ENCODE results near the gene PACS1.
A peak's percentile ranks its signal among the peaks of the same experiment; 100 is the strongest.
"Not testable (repeated sequence)": the region's sequence is repeated elsewhere in the genome, so short reads cannot be mapped to it uniquely, and the experiment has no call there.

PACS1 gene

DNA sequence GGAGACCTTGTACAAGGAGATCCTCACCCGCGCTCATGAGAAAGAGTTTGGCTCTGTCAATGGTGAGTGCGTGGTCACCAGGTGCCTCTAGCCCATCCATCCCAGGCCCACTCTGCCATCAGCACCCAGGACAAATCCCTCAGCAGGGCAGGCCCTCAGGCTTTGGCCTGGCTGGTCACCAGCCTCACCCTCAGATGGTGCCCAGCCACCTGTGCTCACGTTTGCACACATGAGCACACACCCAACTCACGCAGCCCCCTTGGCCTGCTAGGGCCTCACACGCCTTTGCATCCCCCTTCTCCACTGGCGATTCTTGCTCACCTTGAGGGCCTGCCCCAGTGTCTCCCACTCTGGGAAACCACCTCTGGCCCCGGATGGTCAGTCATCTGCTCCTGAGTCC lies 194.3 kb downstream of the PACS1 start:
- DNase-seq, result no peak

DNA sequence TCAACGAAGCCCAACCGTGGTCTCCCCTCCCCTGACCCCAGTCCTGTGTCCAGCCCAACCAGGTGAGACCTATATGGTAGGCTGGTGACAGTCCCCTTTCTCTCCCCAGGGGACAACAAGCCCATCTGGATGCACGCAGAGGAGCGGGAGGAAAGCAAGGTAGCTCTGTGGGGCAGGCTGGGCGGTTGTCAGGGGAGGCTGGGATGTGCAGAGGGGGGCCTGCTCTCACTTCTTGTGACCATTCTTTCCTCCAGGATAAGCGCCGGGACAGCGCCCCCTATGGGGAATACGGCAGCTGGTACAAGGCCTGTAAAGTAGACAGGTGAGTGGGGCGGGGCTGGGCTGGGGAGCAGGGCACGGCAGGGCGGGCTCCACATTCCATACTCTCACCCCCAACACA lies 194.8 kb downstream of the PACS1 start:
- DNase-seq, result peak; percentile 66

DNA sequence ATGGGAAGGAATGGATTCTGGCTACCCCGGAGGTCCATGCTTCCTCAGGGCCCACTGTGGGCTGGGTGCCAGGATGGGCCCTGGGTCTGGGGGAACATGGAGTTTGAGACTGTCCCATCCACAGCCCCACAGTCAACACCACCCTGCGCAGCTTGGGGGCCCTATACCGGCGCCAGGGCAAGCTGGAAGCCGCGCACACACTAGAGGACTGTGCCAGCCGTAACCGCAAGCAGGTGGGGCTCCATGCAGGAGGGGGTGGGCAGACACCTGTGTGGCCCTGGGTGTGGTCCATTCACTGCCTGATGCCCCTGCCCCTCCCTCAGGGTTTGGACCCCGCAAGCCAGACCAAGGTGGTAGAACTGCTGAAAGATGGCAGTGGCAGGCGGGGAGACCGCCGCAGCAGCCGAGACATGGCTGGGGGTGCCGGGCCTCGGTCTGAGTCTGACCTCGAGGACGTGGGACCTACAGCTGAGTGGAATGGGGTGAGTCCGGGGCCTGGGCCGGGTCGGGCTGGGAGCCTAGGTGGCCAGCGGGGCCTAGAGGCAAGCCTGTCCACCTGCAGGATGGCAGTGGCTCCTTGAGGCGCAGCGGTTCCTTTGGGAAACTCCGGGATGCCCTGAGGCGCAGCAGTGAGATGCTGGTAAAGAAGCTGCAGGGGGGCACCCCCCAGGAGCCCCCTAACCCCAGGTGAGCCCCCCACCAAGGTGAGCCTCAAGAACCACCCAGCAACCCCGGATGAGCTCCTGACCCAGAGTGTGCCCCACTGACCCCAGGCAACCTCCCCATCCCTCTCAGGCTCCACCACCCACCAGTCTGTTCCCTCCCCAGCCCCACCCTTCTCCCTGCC lies 195.7 kb downstream of the PACS1 start:
- no peak for DNase-seq

DNA sequence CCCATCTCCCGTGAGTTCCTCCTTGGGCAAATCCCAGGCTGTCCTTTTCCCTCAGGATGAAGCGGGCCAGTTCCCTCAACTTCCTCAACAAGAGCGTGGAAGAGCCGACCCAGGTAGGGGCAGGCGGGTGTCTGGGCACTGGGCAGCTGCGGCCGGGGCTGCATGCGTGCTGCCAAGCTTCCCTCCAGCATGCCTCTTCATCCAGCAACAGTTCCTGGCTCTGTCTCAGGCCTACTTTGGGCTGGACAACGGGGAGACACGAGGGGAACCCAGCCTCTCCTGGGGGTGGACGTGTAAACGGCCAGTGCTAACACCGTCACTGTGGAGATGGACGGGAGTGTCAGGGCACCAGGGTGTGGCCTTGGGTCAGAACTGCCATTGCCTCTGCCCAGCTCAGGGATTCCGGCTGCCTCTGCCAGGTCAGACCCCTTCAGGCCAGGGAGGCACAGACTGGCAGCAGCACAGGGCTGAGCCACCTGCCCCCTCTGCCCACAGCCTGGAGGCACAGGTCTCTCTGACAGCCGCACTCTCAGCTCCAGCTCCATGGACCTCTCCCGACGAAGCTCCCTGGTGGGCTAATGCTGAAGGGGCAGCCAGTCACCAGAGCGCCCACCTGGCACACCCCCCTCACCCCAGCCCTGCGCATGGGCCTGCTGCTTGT lies 196.4 kb downstream of the PACS1 start:
- DNase-seq, result no peak

DNA sequence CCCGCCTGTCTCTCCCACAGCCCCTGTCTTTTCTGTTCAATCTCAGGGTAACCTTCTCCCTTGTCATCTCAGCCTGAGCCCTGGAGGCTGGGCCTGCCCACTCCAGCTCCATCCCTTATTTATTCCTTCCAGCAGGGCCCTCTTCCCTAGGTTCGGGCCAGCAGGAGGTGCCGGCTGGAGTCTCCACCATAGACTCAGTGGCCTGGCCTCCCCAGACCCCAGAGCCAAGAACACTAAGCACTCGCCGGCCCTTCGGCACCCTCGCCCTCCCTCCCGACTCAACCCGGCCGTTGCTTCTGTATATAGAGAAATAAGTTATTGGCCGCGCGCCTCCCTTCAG lies 196.9 kb downstream of the PACS1 start:
- DNase-seq, result no peak

DNA sequence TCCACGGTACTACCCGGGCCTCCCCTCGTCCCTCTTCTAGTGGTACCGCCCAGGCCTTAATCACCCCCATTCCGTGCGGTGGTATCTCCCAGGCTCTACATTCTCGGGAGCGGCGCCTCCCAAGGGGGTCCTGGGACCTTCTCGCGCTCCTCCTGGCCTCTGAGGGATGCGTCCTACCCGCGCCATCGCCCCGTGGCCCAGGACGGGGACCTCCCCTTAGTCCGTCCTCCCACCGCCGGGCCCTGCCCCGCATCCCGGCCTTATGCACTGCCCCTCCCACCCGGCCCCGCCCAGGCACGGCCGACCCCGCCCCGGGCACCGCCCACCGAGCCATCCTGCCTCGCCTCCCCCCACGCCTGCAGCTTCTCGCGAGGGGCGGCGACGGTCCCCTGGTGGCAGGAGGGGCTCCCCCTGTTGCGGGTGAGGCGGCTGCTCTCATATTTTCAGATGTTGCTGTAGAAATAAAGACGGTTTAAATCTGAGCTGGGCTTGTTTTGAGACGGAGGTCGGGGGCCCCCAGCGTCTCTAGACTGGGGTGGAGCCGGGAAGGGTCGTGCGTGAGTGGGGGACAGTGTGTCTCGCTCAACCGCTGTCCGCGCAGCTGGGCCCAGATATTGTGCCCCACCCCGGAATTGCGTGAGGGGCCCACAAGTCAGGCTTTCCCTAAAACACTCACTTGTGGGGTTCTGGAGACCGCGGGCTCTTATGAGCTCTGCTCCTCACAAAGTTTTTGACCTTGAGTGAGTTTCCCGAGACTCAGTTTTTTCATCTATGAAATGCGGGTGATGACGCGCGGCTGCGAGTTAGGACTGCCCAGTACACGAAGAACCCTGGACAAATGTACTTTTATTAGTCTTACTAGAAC lies 197.5 kb downstream of the PACS1 start:
- peak; percentile 89 for DNase-seq

DNA sequence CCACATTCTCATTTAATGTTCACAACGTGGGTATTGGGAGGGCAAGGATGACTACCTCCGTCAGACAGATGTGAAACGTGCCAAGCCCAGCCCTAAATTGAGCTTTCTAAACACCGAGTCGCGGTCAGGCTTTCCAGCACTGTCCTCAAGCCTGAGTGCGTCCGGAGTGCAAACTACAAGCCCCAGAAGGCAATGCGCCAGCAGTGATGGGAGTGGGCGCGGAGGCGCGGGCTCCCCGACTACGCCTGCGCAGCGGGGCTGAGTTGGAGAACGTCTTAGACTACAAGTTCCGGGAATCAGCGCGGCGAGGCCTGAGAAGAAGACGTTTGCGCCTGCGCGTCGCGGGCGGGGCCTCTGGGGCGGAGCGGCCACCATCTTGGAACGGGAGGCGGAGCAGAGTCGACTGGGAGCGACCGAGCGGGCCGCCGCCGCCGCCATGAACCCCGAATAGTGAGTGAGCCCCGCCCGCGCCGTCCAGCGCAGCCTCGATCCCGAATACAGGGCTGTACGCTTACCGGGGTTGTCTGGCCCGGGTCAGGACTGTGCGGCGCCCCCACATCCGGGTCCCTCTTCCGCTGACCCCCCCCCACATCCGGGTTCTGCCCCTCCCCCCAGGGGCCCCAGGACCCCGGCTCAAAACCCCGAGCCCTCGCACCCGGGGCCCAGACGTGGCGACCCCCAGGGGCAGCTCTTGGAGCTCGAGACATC lies 198.3 kb downstream of the PACS1 start, which contains the start of gene RAB1B:
Gene RAB1B, plus strand, starts transcription at position 396 of the 708 bp plus-strand sequence. Its CDS starts 41 bp downstream, at position 437.
- DNase-seq, result peak; percentile 100

DNA sequence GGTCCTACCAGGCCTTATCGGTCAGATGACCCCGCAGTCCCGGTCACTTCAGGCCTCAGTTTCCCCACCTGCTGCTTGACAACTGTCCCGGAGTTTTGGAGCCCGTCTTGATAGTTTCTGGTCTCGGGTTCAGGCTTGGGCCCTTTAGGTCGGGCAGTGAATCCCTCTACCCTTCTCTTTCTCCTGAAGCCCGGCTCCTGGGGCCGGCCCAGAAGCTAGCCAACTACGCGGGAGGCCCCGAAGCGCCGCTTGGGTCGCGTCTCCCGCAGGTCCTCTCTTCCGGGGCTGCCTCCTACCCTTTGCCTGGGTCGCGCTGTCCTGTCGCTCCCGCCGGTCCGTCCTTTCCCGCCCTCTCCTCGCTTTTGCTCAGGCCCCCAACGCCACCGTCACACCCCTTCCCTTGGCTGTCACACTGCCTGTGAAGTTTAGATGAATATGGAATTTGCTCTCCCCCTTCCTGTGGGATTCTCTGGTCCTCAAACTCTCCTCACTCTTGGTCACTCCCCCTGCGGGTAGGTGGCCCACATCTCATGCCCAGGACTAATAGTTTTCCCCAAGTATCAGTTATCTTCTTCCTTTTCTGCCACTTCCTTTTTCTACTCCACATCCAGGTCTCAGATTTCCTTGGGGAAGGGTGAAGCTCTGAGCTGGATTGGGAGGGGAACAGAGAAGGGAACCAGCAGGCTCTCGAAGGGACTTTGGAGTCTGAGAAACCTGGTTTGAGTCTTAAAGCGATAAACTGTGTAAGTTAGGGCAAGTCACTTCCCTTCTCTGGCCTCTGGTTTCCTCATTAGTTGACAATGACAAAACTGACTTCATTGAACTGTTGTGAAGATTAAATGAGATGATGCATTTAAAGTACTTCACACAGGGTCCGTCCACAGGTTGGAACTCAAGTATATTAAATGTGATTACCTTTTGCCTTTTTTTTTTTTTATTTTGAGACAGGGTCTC lies 199.2 kb downstream of the PACS1 start:
- DNase-seq, result peak; percentile 34

DNA sequence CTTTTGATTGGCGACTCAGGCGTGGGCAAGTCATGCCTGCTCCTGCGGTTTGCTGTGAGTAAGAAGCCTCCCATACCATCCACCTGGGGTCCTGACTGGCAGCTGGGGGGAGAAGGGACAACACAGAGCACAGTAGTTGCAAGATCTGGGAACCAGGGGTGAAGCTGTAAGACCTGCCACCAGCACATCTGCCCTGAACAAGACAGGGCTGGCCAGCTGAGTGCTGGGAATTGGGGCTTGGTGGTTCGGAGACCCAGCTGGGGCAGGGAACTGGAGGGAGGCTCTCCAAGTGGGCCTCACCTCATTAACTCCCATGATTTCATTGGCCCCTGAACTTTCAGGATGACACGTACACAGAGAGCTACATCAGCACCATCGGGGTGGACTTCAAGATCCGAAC lies 201.7 kb downstream of the PACS1 start:
- no peak for DNase-seq

DNA sequence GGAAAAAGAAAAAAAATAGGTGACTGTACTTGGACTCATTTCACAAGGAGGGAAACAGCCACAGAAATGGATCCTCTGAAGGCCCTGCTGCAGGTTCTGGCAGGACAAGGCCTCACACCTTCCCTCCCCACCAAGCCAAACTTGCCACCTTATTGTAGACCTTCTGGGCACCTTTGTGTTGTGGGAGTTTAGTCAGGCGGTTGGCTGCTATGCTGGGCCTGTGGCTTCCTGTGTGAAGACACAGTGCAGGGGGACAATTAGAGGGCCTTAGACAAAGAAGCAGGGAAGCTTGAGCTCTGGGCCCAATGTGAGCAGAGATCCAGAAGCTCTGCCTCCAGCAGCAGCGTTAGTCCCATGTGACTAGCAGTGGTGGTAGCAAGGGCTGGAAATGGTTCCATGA lies 202.5 kb downstream of the PACS1 start:
- DNase-seq, result no peak

DNA sequence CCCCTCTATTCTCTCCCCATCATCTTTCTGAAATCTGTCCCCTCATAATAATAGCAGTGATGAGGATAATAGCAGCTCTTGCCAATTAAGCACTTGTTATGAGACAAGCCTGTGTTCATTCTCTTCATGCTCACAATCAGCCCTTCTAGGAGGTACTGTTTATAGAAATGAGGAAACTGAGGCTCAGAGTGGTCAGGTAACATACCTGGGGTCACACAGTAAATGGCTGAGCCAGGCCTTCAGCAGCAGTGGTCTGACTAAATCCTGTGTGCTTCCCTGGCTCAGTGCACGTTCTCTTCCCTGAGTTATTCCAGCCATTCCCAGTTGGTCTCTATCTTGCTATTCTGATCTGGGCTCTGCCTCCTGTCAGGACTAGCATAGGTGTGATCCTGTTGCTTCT lies 204.1 kb downstream of the PACS1 start:
- DNase-seq, result no peak

DNA sequence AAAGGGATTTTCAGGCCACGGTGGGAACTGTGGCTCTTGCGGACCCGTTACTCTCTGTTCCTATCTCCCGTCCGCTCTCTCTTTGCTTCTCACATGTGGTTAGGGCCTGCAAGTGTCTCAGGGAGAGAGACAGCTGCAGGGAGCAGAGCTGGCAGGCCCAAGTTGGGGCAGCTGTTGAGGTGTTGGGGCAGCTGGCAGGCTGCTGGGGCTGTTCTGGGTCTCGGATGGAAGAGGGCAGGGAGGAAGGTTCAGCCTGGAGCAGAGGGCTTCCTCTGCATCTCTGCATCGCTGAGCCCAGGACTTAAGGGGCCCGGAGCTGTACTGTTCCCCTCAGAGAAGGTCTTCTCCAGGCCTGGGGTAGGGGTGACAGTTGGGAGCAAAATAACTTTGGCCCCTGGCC lies 205.3 kb downstream of the PACS1 start:
- no peak for DNase-seq

DNA sequence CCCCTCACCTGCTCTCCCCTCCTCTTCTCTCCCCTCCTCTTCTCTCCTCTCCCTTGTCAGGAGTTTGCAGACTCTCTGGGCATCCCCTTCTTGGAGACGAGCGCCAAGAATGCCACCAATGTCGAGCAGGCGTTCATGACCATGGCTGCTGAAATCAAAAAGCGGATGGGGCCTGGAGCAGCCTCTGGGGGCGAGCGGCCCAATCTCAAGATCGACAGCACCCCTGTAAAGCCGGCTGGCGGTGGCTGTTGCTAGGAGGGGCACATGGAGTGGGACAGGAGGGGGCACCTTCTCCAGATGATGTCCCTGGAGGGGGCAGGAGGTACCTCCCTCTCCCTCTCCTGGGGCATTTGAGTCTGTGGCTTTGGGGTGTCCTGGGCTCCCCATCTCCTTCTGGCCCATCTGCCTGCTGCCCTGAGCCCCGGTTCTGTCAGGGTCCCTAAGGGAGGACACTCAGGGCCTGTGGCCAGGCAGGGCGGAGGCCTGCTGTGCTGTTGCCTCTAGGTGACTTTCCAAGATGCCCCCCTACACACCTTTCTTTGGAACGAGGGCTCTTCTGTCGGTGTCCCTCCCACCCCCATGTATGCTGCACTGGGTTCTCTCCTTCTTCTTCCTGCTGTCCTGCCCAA lies 206.0 kb downstream of the PACS1 start:
- DNase-seq, result no peak

DNA sequence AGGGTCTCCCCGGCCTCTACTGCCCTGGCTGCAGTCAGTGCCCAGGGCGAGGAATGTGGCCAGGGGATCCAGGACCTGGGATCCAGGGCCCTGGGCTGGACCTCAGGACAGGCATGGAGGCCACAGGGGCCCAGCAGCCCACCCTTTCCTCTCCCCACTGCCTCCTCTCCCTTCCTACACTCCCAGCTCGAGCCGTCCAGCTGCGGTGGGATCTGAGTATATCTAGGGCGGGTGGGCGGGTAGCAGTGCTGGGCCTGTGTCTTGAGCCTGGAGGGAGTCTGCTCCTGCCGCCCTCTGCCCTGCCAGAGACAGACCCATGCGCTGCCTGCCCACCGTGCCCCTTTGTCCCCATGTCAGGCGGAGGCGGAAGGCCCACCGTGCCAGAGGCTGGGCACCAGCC lies 206.5 kb downstream of the PACS1 start:
- not testable (repeated sequence) for DNase-seq

DNA sequence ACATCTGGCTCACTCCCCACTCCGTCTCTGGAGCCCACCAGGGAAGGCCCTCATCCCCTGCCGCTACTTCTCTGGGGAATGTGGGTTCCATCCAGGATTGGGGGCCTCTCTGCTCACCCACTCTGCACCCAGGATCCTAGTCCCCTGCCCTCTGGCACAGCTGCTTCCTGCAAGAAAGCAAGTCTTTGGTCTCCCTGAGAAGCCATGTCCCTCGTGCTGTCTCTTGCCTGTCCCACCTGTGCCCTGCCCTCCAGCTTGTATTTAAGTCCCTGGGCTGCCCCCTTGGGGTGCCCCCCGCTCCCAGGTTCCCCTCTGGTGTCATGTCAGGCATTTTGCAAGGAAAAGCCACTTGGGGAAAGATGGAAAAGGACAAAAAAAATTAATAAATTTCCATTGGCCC lies 207.0 kb downstream of the PACS1 start:
- DNase-seq, result not testable (repeated sequence)

DNA sequence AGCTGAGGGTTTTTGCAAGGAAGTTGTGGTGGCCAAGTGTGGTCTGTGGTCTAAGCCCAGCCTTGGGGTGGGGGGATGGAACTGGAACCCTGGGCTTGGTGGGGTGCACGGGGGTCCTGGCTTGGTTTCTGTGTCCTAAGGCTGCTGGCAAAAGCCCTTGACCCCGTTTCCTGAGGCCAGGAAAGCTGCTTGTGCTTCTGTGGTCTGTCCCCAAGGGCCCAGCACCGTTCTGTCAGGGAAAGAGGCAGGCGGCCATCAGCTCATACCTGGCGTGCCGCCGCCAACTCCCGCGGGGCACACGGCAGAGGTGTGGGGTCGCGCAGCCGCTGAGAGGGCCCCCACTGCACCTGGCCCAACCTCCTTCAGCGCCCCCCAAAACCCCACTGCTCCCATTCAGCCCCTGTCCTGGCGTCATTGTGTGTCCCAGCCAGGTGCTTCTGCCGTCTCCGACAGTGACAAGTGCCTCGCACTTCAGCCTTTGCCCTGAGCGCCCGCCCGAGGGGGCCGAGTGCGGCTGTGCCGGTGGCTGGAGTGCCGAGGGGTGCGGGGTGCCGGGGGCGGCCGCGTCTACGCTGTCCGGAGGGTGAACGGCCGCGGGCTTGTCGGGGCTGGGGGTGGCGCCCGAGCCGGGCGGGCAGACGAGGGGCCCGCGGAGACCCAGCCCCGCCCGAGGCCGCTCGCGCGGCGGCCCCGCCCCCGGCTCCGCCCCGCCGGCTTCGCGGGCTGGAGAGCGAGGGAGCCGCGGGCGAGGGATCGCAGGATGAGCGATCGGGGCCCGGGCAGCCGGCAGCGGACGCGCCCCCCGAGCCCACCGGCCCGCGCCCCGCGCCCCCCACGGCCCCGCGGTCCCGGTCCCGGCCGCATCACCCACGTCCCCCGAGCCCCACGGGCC lies 207.6 kb downstream of the PACS1 start, which contains the start of gene CNIH2:
Gene CNIH2, plus strand, starts transcription at position 705 of the 892 bp plus-strand sequence. CDS start 282 bp downstream, outside the sequence.
- peak; percentile 64 for DNase-seq

DNA sequence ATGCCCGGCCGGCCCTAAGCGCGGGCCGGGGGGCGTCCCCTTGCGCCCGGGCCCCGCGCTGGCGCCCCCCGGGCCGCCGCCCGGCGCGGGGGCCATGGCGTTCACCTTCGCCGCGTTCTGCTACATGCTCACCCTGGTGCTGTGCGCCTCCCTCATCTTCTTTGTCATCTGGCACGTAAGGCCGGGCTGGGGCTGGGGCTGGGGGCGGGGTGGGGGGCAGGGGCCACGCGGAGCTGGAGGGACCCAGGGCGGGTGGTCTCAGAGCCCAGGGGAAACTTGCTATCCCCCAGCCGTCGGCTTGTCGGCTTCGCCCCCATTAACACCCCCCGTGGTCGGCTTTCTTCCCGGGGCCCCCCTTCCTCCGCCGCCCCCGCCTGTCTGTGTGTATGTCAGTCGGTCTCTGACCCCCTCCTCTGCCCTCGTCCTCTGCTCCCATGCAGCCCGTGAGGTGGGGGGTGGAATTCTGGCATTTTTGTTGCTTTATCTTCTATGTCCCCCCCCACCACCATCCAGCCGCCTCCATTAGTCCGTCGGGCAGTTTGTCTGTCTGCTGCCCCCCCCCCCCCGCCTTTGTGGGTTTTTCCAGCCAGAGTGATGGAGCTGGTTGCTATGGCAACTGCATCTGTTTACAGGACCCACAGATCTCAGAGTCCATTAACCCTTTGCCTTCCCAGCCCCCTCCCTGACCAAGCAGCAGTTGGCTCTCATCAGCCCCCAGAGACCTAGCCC lies 208.5 kb downstream of the PACS1 start:
- DNase-seq, result no peak

DNA sequence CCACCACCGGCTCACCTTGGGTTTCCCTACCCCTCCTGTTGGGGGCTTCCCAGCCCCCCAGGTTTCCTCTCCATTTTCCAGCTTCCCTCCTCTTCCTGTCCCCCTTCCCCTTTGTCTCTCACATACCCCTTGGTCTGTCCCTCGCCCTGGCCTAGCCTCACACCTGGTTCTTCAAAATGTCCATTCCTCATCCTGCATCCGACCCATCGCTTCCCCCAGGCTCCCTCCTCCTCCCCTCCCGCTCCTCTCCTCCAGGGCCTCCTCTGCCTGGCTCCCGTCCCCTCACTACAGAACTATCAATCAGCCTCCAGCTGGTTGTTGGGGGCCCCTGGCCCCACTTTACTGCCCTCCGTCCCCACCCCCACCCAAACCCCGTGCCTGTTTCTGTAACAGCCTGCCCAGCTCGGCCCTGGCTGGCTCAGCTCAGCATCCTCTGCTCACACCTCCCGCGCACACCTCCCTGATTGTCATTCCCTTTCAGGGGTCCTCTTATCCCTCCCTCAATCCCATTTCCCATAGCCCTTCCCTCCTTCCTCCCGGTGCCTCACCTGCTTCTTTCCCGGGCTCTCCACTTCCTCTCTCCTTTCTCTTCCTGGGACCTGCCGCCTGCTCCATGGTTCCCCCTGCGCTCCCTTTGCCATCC lies 209.1 kb downstream of the PACS1 start:
- DNase-seq, result no peak

DNA sequence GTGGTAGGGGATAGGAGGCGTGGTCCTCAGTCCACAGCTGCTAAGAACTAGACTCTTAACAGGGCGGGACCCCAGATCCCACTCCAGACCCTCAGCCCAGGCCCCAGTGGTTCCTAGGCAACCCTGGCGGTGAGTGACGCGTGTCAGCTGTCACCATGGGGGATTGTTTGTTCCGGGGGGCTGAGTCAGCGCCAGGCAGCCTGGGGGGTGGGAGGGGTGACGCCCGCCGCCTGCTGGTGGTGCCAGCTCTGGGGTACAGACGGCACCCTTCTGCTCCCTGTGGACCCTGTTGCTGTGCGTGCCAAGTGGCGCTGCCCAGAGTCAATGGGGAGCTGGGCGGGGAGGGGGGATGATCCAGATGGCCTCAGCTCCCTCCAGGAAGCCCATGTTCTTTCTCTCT lies 210.4 kb downstream of the PACS1 start:
- DNase-seq, result no peak

Measured in stimulated activated CD4-positive, alpha-beta T cell treated with anti-CD3 and anti-CD28 coated beads, Interleukin-15, amount 100 ng/mL, for 24 hours (primary cell).